GM18526 (cell line): ENCODE measurements around the gene ATP9A.

ENCODE experiments used
- POLR2A ChIP-seq: IDR thresholded peaks from 3 replicates; pipeline ENCODE4 v1.6.1; 2011; ENCODE audit not compliant: insufficient read length; ENCODE audit errors: extremely low read depth

Gene ATP9A

DNA sequence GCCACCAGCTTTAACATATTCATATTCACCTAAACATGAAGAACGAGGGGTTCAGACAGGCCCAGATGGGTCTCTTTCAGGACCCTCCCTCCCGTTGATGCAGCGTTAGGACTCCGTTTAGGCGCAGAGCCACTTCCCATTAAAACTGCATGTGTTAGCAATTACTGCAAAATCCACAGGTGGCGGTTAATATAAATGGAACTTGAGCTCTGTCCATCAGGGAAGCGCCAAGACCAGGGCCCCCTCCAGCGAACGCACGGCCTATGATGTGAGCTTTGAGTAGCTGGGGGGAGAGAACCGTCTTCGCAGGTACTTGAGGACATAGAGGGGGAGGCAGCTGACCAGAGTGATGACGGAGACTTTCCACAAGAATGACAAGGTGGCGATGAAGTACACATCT is 167.2 kb downstream of the ATP9A start:
- TF ChIP-seq POLR2A: no peak

DNA sequence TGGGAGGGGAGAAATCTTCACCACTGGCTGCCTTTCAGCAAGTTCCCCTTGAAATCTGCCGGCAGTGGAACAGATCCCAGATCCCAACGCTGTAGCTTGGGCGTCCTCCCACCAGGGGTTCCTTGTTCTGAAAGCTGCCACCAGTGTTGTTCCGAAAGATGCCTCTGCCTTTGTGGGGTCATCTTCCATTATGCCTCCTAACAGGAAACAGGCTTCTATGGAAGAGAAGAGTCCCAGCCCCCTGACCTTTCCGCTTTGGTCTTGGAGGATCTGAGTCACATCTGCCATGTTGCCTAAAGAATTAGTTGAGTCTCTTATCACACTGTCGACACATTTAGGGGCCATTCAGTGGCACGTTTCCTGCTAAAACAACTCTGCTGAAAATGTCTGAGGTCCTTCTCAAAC is 168.2 kb downstream of the ATP9A start:
- no peak for TF ChIP-seq POLR2A

DNA sequence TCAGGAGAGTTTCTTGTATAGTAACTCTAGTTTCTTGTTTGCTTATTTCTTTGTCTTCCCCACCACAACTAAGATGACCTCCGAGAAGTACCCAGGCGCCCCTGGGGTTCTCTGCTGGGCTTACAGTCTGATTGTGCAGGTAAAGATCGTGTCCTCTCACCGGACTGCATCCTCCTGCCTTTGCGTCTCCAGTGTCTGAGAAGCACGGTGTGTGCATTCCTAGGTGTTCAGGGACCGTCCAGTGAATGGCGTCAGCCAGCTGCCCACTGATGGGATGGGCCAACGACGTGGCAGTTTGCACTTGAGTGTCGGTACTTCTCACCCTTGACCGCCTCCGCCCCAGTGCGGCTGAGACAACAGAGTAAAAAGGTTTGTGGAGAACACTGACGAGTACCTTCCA is 169.6 kb downstream of the ATP9A start:
- no peak for TF ChIP-seq POLR2A

DNA sequence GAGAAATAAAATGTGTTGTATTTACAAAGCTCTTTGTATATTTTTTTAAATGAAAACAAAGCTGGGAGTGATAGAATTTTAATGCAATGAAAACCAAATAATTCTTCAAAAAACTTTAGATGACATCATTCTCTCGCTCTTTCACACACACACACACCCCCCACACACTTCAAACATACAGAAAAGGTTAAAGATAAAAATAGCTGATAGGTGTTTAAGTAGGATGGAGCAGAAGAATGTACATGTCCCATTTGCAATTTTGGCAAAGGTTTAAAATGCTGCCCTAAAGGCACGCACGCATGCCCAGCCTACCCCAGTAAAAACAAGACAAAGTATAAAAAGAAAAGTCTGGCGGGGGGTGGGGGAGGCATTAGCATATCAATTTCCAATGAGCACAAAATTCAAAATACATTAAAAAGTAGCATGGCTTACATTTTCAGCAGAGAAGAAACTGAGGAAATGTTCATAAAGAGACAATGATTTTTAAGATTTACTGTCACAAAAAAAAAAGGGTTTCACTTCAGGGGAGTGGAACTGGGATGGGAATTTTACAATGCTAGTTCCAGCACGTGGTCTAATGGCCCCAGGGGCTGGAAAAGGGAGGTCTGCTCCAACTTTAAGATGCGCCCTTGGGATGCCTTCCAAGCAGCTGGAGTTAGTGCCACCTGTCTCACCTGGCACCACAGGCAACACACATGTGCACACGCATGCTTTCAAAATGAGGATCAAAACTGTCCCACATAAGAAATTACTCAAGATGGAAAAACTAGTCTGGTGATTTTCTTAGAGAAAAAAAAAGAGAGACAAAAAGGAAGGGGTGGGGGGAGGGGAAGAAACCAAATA is 170.6 kb downstream of the ATP9A start:
- no peak for TF ChIP-seq POLR2A

DNA sequence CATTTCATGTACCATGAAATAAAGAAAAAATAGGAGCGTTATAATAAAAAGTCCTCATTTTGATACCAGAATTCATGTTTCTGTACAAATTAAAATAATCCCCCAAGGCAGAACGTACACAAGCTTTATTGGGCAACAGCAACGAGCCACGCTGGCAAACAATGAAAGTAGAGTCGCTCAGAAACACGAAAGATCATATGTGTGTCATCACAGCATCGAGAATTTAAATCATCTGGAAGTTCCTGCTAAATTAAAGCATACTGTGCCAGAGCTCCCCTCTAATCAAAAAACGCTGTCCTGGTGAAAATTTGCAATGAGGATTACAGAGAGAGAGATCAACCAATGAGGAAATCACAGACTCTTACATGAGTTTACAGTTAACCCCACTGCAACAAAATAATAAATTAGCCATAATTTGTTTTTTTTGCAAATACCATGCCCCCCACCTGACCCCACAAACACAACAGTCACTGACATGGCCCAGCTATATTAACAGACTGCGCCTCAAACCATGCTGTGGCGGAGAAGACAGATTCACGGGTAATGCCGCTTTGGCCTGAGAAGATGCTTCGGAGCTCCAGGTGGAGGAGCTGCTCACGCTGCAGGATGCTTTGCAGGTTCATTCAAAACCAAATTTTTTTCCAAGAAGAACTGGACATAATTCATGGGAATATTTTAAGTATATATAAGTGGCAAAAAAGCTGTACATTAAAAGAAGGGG is 171.4 kb downstream of the ATP9A start:
- TF ChIP-seq POLR2A: no peak

DNA sequence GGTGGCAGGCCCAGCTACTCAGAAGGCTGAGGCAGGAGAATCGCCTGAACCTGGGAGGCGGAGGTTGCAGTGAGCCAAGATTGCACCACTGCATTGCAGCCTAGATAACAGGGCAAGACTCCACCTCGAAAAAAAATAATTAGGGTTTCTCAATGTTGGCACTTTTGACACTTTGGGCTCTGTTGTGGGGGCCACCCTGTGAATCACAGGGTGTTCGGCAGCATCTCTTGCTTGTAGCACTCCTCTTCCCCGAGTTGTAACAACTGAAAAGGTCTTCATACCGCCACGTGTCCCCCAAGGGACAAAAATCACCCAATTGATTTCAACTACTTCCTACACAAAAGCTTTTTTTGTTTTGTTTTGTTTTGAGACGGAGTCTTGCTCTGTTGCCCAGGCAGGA is 172.4 kb downstream of the ATP9A start:
- no peak for TF ChIP-seq POLR2A

DNA sequence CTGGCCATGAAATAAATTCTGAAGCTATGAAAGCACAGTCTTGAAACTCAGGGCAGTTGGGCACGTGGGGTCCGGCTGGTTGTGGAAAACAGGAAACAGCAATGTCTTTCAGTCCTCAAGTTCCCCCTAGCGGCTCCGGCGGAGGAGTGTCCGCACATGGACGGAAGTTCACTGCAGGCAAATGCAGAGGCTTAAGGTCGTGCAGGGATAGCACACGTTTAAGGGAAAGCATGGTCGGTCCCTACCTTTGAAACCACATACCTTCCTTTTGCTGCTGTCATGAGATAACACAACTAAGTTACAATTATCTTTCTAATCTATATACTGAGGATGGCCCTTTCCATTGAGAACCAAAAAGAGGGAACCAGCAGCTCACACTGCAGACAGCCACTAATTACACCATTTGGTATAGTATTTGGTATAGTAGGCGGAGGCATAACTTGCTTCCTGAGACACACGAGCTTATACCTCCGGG is 173.1 kb downstream of the ATP9A start:
- no peak for TF ChIP-seq POLR2A

DNA sequence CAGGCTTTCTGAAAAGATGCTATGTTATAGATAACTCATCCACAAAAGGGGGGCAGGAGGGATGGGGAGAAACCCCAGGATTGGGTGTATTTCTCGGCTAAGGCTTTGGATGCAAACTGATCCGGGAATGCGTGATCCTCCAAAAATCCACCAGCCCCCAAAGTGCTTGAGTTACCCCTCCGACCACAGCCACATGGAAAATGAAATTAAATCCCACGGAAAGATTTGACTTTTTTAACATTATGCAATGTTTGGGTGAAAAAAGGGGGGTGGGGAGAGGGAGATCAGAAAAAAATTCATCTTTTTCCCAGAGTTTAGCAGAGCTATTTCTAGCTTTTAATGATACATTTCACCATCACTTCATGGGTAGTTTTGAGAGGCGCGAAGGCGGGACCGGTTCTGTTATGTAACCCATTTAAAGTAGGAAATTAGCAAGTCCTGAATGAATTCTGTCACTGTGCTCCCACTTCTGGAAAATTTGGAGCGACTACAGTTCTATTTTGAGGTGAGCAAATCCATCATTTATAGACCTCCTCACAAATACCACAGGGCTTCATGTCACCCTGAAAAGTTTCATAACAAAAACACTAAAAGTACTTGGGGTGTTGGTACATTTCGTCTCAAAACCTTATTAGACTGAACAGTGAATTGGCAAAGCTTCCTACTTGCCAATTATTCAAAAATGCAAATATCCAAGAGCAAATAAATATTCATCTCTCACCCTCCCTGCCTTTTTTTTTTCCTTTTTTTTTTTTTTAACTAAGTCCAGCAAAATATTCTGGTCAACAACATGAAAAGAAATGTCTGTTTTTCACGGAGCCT is 173.7 kb downstream of the ATP9A start:
- no peak for TF ChIP-seq POLR2A

DNA sequence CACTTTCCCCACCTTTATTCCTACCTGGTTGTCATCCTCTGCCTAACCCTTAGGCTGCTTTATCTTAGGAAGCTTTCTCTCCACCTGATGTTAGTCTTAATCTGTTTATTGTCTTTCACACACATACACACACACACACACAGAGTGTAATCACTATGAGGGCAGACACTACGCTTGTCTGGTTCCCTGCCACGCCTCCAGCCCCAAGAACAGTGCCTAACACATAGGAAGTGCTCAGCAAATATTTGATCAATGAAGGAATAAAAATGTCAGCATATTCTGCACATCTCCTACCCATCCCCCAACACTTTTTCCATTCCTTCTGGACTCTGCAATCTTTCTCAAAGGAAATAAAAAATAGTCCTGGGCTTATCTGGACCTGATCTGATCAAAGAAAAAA is 174.6 kb downstream of the ATP9A start:
- no peak for TF ChIP-seq POLR2A

DNA sequence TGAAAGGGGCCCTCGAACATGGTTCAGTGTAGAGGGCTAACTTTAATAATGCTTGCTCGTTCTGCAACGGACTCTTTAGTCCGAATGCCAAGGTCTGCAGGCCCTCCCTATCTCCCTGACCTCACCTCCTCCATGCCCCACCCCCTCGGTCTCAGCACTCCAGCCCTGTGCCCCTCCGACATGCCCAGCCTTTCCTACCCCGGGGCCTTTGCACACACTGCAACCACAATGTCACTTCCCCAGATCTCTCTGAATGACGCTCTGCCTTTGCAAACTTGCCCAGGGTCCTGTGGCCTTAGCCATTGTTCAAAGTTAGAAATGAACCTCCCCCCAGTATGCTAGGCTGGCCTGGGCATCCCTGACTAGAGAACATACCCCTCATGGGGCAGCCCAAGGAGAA is 175.6 kb downstream of the ATP9A start:
- no peak for TF ChIP-seq POLR2A

DNA sequence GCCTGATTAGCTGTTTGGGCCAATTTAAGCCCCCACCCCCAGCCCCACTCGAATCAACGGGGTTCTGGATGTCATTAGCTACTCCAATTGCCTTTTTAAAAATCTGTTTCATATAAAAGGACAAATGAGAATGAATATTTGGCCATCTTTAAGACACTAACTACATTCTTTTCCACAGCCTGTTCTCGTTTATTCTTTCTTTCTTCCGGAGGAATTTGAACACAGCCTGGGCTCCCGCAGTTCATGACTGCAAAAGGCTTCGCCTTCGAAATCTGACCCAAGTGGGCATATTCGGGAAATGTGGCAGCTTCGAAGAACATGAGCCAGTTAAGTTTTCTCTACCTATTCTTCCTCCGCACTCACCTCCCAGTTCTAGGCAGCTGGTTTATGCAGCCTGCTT is 176.3 kb downstream of the ATP9A start:
- no peak for TF ChIP-seq POLR2A

DNA sequence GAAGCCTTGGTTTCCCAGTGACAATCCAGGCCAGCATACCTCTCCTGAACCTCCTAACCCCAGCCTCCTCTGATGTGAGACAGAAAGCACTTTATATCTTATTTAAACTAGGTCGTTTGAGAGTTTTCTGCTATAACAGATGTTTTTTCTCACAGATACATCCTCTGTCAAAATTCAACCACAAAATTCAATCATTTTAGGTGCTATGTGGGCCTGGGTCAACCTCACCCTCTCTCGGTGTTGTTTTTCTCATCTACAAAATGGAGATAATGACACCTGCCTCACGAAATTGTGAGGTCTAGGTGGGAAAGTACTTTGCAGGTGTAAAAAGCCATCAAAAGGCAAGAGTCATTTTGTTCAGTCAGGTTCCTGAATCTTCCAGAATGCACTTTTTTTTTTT is 179.4 kb downstream of the ATP9A start:
- no peak for TF ChIP-seq POLR2A

DNA sequence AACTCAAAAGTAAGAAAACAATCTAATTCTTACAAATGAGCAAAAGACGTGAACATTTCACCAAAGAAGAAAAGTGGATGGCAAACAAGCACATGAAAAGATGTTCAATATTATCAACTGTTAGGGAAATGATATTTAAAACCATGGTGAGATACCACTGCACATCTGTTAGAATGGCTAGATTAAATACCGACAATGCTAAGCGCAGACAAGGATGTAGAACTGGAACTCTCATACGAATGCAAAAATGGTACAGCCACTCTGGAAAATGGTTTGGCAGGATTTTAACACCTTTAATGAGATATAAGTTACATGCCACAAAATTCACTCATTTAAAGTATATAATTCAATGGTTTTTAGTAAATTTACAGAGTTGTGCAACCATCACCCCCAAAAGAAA is 181.0 kb downstream of the ATP9A start:
- TF ChIP-seq POLR2A: no peak

DNA sequence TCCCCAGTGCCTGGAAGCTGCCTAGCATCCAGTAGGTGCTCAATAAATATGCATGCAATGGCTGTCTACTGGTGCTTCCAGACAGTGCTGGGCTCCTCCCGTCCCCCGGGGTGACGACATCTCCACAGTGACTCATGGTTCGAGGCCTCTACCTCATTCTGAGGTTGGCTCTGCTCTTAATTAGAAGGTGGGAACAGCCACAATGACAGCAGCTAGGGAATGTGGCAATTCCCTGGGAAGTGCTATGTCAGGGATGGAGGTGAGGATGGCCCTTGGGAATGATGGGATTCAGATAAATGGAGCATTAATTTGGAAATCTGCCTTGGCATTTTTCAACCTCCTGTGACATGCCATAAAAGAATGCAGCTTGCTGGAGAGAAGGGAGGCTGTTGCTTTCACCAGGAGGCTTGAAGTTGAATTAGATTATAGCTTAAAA is 182.2 kb downstream of the ATP9A start:
- no peak for TF ChIP-seq POLR2A

DNA sequence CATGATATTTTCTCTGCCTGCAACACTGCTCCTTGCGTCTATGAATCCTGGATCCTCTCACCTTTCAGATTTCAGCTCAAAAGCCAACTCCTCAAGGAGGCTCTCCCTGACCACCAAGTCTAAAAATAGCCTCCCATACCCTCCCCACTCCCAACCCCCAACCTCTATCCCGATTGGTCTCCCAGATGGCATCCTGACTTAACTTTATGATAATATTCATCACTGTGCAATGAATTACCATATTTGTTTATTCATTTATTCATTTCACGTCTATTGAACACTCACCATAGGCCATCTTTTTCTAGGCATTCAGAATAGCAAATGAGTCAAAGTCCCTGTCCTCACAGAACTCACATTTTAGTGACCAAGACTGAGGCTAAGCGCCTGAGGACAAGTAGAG is 183.0 kb downstream of the ATP9A start:
- TF ChIP-seq POLR2A: no peak

DNA sequence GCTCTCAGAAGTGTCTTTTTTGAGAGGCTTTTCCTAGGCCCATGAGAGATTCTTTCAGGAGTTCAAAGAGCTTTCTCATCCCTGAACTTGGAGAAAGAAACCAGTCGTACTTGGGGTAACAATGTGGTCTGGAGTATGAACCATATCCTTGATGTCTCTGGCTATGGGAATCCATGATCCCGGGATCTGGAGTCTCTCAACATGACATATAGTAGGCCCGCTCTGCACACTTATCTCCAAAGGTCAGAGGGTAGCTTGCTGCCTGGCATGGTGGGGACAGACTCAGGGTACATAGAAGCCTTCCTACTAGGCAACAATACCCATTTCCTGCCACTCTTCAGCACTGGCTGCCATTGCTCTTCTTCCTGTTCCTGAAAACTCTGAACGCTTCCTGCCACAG is 183.5 kb downstream of the ATP9A start:
- no peak for TF ChIP-seq POLR2A

DNA sequence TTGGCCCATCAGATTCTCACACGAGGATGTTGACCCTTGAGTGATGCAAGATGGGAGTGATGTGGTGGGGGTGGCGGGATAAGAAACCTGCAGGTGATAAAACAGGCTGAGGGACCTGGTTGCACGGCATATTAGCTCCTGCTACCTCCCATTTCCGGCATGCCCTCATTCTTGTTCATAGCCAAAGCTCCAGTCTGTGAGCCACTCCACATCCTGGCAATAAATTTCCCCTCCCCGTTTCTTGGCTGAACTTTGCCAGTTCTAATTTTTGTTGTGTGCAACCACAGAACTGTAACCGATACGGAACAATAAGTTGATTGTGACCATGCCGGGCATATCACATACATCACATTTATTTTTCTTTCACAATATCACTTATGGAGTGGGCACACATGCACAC is 184.1 kb downstream of the ATP9A start:
- TF ChIP-seq POLR2A: no peak
